Gastroesophageal sphincter (tissue), 3 donors: Measurements from ENCODE around the gene DDX54.

Experiments used
- EP300 ChIP-seq: sonication (generic); formaldehyde crosslinking; IDR thresholded peaks from one replicate; pipeline ENCODE4 v1.6.1; 2017; ENCODE audit warnings: antibody characterized with exemption, mild to moderate bottlenecking
- POLR2A ChIP-seq, 2 donors: fragments of 450-650 bp; IDR thresholded peaks; one replicate each; pipeline ENCODE4 v1.6.1; 2017; ENCODE audit warnings: antibody characterized with exemption in 2 of 2, mild to moderate bottlenecking in 2 of 2, moderate library complexity in 1 of 2
- POLR2AphosphoS5 ChIP-seq: sonication (generic); formaldehyde crosslinking; IDR thresholded peaks from one replicate; pipeline ENCODE4 v1.6.1; 2017; ENCODE audit warnings: antibody characterized with exemption
- TF ChIP-seq, protein P1 (sequence below), 4 experiments: fragments of 200-600 bp in 2 of 4; fragments of 450-650 bp in 2 of 4; sonication (generic) in 1 of 4; IDR thresholded peaks; one replicate each; pipeline ENCODE4 v1.5.1; 2017 to 2019; ENCODE audit warnings: antibody characterized with exemption in 4 of 4, mild to moderate bottlenecking in 2 of 4, moderate library complexity in 2 of 4

DNA sequence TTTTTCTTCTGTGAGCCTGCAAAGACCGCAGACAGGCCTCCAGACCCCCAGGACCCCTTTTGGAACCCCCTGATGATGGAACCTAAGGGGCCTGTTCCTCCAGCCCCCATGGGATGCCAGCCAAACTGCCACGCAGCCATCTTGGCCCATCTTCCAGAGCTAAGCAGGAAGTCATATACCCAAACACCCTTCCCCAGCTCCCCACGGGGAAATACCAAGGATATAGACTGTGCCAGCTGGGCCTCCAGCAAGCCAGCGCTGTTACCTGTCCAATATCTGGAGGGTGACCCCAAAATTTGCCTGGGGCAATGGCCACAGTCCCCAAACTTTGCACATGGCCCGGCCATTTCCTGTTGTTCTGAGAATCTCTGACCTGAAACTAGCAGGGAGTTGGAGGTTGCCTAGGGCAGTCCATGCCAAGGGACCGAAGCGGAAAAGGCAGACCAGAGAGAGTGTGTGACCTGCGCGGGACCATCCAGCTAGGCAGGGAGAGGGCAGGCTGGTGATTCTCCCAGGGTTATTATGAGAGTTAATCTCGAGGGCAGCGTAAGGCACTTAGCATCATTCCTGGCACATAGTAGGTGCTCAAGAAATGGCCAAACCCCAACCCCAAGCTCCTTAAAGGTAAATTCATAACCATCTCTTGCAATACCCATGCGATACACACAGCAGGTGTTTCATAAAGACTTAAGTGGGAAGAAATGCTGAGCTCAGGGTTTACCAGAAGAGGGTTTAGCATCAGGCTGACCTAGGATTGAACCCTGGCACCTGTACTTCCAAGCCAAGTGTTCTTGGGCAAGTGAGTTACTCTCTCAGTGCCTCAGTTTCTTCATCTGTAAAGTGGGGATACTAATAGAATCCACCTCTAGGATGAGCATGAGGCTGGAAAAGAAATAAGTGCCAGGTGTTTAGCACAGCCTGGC is 47.2 kb downstream of the DDX54 start:
- TF ChIP-seq, protein P1, sequence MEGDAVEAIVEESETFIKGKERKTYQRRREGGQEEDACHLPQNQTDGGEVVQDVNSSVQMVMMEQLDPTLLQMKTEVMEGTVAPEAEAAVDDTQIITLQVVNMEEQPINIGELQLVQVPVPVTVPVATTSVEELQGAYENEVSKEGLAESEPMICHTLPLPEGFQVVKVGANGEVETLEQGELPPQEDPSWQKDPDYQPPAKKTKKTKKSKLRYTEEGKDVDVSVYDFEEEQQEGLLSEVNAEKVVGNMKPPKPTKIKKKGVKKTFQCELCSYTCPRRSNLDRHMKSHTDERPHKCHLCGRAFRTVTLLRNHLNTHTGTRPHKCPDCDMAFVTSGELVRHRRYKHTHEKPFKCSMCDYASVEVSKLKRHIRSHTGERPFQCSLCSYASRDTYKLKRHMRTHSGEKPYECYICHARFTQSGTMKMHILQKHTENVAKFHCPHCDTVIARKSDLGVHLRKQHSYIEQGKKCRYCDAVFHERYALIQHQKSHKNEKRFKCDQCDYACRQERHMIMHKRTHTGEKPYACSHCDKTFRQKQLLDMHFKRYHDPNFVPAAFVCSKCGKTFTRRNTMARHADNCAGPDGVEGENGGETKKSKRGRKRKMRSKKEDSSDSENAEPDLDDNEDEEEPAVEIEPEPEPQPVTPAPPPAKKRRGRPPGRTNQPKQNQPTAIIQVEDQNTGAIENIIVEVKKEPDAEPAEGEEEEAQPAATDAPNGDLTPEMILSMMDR (IDR thresholded peaks at IDR 0.05), result no peak
- TF ChIP-seq POLR2A (IDR thresholded peaks at IDR 0.05) (no peak), EP300 (no peak), POLR2AphosphoS5 (no peak)
